AG10803 (cell line): ENCODE measurements around the gene KRT4.

Experiments used
- DNase-seq: peaks from one replicate; pipeline ENCODE4 v3.0.0; 2010; ENCODE audit warnings: low read depth
- H3K4me3 ChIP-seq: 2 replicates; pipeline ENCODE4 v1.5.1; 2011; ENCODE audit warnings: mild to moderate bottlenecking, low read length, control low read depth
- CTCF ChIP-seq: conservative IDR thresholded peaks from 2 replicates; pipeline ENCODE4 v1.5.1; 2011; ENCODE audit warnings: mild to moderate bottlenecking, low read length, control low read depth, inconsistent platforms

Gene KRT4

DNA sequence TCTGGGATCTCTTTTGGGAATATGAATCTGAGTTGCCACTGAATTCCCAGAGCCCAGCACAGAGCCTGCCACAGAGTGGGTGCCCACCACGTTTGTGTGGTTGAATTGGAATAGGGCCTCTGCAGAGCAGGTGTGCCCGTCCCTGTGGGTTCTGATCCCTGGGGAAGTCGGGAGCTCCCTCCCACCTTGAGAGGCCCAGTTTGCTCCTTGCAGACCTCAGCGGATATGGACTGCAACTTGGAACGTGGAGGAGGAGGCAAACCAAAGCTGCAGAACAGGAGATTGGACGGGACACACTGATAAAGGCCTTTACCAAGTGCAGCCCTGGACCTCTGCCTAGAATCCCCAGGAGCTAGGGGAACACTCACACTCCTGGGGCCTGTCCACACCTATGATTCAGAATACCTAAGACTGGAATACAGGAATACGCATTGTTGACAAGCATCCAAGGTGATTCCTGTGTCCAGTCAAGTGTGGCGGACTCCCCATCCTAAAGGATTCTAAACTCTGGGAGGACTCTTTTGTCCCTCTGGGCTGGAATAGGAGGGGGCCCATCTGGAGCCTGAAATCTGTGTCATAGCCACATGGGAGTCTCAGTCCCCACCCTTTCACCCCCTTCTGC, 39.2 kb downstream of the KRT4 start:
- DNase-seq = no peak
- TF ChIP-seq CTCF = no peak
- H3K4me3 ChIP-seq = no peak overlapping the region

GRCh38 chr12:52772772-52773171, 41.1 kb downstream of the KRT4 start:
- DNase-seq = no peak
- TF ChIP-seq CTCF = no peak
- H3K4me3 ChIP-seq = no peak overlapping the region

DNA sequence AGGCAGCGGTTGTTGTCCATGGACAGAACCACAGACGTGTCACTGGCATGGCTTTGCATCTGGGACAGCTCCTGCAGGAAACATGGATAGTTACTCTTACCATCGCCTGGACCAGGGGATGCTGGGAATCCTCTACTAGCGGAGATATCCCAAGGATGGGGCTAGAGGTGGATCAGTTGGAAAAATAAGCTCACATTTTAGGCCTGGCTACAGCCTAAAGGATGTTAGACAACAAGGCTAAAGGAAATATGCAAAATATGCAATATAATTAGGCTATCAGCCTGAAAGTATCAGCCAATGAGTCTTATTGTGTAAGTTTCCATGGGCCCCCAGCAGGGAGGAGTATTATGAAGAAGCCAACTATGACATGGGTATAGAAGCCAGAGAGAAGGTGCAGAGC, 41.7 kb downstream of the KRT4 start:
- DNase-seq = peak; percentile 9
- H3K4me3 ChIP-seq = no peak overlapping the region
- TF ChIP-seq CTCF = no peak

DNA sequence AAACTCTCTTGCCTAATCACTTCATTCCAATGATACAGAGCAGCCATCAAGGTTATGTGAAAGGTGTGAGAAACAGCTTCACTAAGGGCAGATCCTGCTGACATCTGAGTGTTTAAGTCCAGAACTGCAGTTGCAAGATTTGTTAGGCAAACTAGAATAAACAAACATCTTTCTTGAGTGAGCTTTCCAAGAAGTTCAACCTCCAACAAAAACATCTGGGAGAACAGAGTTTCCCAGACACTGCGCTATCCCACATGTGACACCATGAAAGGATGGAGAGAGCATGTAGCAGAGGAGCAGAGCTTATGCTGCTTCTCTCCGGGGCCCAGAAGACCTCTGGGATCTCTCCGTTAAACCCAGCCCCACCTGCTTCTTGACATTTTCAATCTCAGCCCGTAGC, 42.4 kb downstream of the KRT4 start:
- TF ChIP-seq CTCF = no peak
- no peak overlapping the region for H3K4me3 ChIP-seq
- DNase-seq = no peak

GRCh38 chr12:52771088-52771487, 42.8 kb downstream of the KRT4 start:
- TF ChIP-seq CTCF = no peak
- DNase-seq = no peak
- no peak overlapping the region for H3K4me3 ChIP-seq

DNA sequence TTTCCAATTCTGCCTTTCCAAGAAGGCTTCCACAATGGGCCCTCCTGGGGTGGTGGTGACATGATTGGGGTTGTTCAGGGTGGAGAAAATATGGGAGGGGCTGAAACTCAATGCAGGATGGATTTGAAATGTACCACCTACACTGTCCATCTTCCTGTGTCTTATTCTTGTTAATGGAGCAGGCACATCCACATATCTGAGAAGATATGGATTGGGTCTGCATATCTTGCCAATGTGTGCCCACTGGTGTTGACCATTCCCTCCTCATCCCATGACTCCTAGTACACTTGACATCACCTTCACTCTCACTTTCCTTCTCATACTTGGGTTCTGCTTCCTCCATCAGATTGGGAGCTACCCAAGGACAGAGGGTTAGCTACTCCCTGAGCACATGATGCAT, 44.0 kb downstream of the KRT4 start:
- no peak for TF ChIP-seq CTCF
- DNase-seq = no peak
- no peak overlapping the region for H3K4me3 ChIP-seq

DNA sequence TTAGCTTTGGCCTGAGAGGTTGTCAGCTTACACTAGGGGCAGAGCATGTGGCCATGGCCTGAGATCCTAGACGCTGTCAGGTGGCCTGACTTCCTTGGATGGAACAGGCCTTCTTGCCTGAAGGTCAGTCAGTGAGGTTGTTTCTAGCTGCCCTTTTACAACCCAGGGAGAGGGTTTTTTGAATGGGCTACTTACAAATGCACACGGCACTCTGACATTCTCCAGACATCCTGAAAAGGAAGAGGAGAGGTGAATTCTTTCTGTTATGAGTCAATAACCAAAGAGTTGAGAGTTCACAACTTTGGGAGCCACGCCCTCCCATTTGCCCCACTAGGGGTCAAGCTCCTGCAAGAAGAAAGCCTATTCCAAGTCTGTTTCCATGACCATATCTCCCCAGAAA, 44.6 kb downstream of the KRT4 start:
- DNase-seq = no peak
- H3K4me3 ChIP-seq = no peak overlapping the region
- TF ChIP-seq CTCF = no peak
